ENCODE data around the gene SS18L1.

- TF ChIP-seq CTCF (IDR thresholded peaks at IDR 0.05; ENCODE audit: insufficient read depth, low read length, poor library complexity, severe bottlenecking) (no peak), EZH2phosphoT487 (conservative IDR thresholded peaks at IDR 0.05; ENCODE audit: low read length) (no peak)
These were observed 20.0 kb upstream of the SS18L1 start for GRCh38 chr20:62123450-62124118.

Data from SU-DHL-6 (cell line).